ENCODE results near the gene MTCL1.

MTCL1 gene

GRCh38 chr18:8713691-8714090 lies 8.3 kb downstream of the MTCL1 start:
- Histone ChIP-seq H3K9me3 (ENCODE audit: control insufficient read depth, insufficient read depth, low read length) (no peaks in the 10 kb centered on the region), H3K4me1 (ENCODE audit: insufficient read depth, low read length) (peaks cover 31% of the 10 kb centered on the region), H3K36me3 (ENCODE audit: insufficient read depth, low read length) (peaks cover 3% of the 10 kb centered on the region; the same call in 1 of the 2 replicates), H3K9ac (ENCODE audit: low read depth, low read length) (no peak overlapping the region)

GRCh38 chr18:8715599-8715998 lies 10.2 kb downstream of the MTCL1 start:
- Histone ChIP-seq H3K36me3 (ENCODE audit: insufficient read depth, low read length) (peaks cover 13% of the 10 kb centered on the region), H3K9me3 (ENCODE audit: control insufficient read depth, insufficient read depth, low read length) (no peaks in the 10 kb centered on the region), H3K9ac (ENCODE audit: low read depth, low read length) (no peak overlapping the region), H3K4me1 (ENCODE audit: insufficient read depth, low read length) (peaks cover 23% of the 10 kb centered on the region)

- no peak overlapping the region for H3K9ac ChIP-seq (ENCODE audit: low read depth, low read length)
- H3K36me3 ChIP-seq (ENCODE audit: insufficient read depth, low read length), result peaks cover 18% of the 10 kb centered on the region
- peaks cover 26% of the 10 kb centered on the region for H3K4me1 ChIP-seq (ENCODE audit: insufficient read depth, low read length)
These were observed 11.8 kb downstream of the MTCL1 start for GRCh38 chr18:8717011-8717770.

GRCh38 chr18:8718401-8718913 lies 13.1 kb downstream of the MTCL1 start:
- no peaks in the 10 kb centered on the region for H3K9me3 ChIP-seq (ENCODE audit: control insufficient read depth, insufficient read depth, low read length)
- peaks cover 25% of the 10 kb centered on the region for H3K4me1 ChIP-seq (ENCODE audit: insufficient read depth, low read length)
- no peak overlapping the region for H3K9ac ChIP-seq (ENCODE audit: low read depth, low read length)
- peaks cover 25% of the 10 kb centered on the region for H3K36me3 ChIP-seq (ENCODE audit: insufficient read depth, low read length)

More at GRCh38 chr18:8717011-8717770, 11.8 kb downstream of the MTCL1 start:
- H3K9me3 ChIP-seq (ENCODE audit: control insufficient read depth, insufficient read depth, low read length), result no peaks in the 10 kb centered on the region

GRCh38 chr18:8719192-8719591 lies 13.8 kb downstream of the MTCL1 start:
- peaks cover 25% of the 10 kb centered on the region for H3K4me1 ChIP-seq (ENCODE audit: insufficient read depth, low read length)
- H3K9me3 ChIP-seq (ENCODE audit: control insufficient read depth, insufficient read depth, low read length), result no peaks in the 10 kb centered on the region
- no peak overlapping the region for H3K9ac ChIP-seq (ENCODE audit: low read depth, low read length)
- H3K36me3 ChIP-seq (ENCODE audit: insufficient read depth, low read length), result peaks cover 25% of the 10 kb centered on the region

- Histone ChIP-seq H3K9ac (ENCODE audit: low read depth, low read length) (no peak overlapping the region), H3K9me3 (ENCODE audit: control insufficient read depth, insufficient read depth, low read length) (no peaks in the 10 kb centered on the region), H3K36me3 (ENCODE audit: insufficient read depth, low read length) (peaks cover 25% of the 10 kb centered on the region), H3K4me1 (ENCODE audit: insufficient read depth, low read length) (peaks cover 35% of the 10 kb centered on the region)
These were observed 14.8 kb downstream of the MTCL1 start for GRCh38 chr18:8720141-8720540.

GRCh38 chr18:8721094-8721669 lies 15.8 kb downstream of the MTCL1 start:
- Histone ChIP-seq H3K4me1 (ENCODE audit: insufficient read depth, low read length) (peaks cover 36% of the 10 kb centered on the region), H3K9ac (ENCODE audit: low read depth, low read length) (no peak overlapping the region), H3K36me3 (ENCODE audit: insufficient read depth, low read length) (peaks cover 25% of the 10 kb centered on the region), H3K9me3 (ENCODE audit: control insufficient read depth, insufficient read depth, low read length) (no peaks in the 10 kb centered on the region)

GRCh38 chr18:8721716-8722115 lies 16.4 kb downstream of the MTCL1 start:
- peaks cover 34% of the 10 kb centered on the region for H3K4me1 ChIP-seq (ENCODE audit: insufficient read depth, low read length)
- no peak overlapping the region for H3K9ac ChIP-seq (ENCODE audit: low read depth, low read length)
- H3K36me3 ChIP-seq (ENCODE audit: insufficient read depth, low read length), result peaks cover 28% of the 10 kb centered on the region
- H3K9me3 ChIP-seq (ENCODE audit: control insufficient read depth, insufficient read depth, low read length), result no peaks in the 10 kb centered on the region

GRCh38 chr18:8722946-8723820 lies 17.8 kb downstream of the MTCL1 start:
- Histone ChIP-seq H3K4me1 (ENCODE audit: insufficient read depth, low read length) (peaks cover 22% of the 10 kb centered on the region), H3K9me3 (ENCODE audit: control insufficient read depth, insufficient read depth, low read length) (no peaks in the 10 kb centered on the region), H3K36me3 (ENCODE audit: insufficient read depth, low read length) (peaks cover 28% of the 10 kb centered on the region), H3K9ac (ENCODE audit: low read depth, low read length) (no peak overlapping the region)

GRCh38 chr18:8724452-8724851 lies 19.1 kb downstream of the MTCL1 start:
- H3K36me3 ChIP-seq (ENCODE audit: insufficient read depth, low read length), result peaks cover 23% of the 10 kb centered on the region
- H3K9me3 ChIP-seq (ENCODE audit: control insufficient read depth, insufficient read depth, low read length), result no peaks in the 10 kb centered on the region
- peaks cover 21% of the 10 kb centered on the region for H3K4me1 ChIP-seq (ENCODE audit: insufficient read depth, low read length)
- no peak overlapping the region for H3K9ac ChIP-seq (ENCODE audit: low read depth, low read length)

- Histone ChIP-seq H3K36me3 (ENCODE audit: insufficient read depth, low read length) (peaks cover 17% of the 10 kb centered on the region), H3K9me3 (ENCODE audit: control insufficient read depth, insufficient read depth, low read length) (no peaks in the 10 kb centered on the region), H3K9ac (ENCODE audit: low read depth, low read length) (no peak overlapping the region), H3K4me1 (ENCODE audit: insufficient read depth, low read length) (peaks cover 20% of the 10 kb centered on the region)
These were observed 20.9 kb downstream of the MTCL1 start for GRCh38 chr18:8726281-8726680.

GRCh38 chr18:8726963-8727705 lies 21.8 kb downstream of the MTCL1 start:
- H3K9me3 ChIP-seq (ENCODE audit: control insufficient read depth, insufficient read depth, low read length), result no peaks in the 10 kb centered on the region
- H3K36me3 ChIP-seq (ENCODE audit: insufficient read depth, low read length), result peaks cover 12% of the 10 kb centered on the region; the same call in 1 of the 2 replicates
- H3K9ac ChIP-seq (ENCODE audit: low read depth, low read length), result no peak overlapping the region
- peaks cover 13% of the 10 kb centered on the region for H3K4me1 ChIP-seq (ENCODE audit: insufficient read depth, low read length)

GRCh38 chr18:8730080-8730827 lies 24.9 kb downstream of the MTCL1 start:
- H3K9me3 ChIP-seq (ENCODE audit: control insufficient read depth, insufficient read depth, low read length), result no peaks in the 10 kb centered on the region
- H3K4me1 ChIP-seq (ENCODE audit: insufficient read depth, low read length), result peaks cover 14% of the 10 kb centered on the region
- no peak overlapping the region for H3K9ac ChIP-seq (ENCODE audit: low read depth, low read length)
- H3K36me3 ChIP-seq (ENCODE audit: insufficient read depth, low read length), result peaks cover 5% of the 10 kb centered on the region; the same call in 1 of the 2 replicates
